Transverse colon (tissue), 4 donors: ENCODE measurements around the gene RAD51C. TPM values are rescaled to one million over a fixed set of nuclear protein-coding genes. Genes with fewer than 3 reads are reported as not detected.

Experiments
- DNase-seq: peaks from one replicate; pipeline ENCODE4 v3.0.0-alpha.2; 2019
- H3K27ac ChIP-seq, 4 donors: fragments of 200-600 bp; sonication (generic); 2 replicates each; pipeline ENCODE4 v1.5.1; 2016 to 2018; ENCODE audit warnings: inconsistent platforms in 4 of 4
- H3K27me3 ChIP-seq: fragments of 200-600 bp; sonication (generic); 2 replicates; pipeline ENCODE4 v1.5.1; 2017; ENCODE audit warnings: inconsistent platforms
- H3K36me3 ChIP-seq, 4 donors: fragments of 200-600 bp; sonication (generic); 2 replicates each; pipeline ENCODE4 v1.5.1; 2017 to 2019; ENCODE audit warnings: inconsistent platforms in 4 of 4
- H3K4me1 ChIP-seq, 4 donors: fragments of 200-600 bp; sonication (generic); 2 replicates each; pipeline ENCODE4 v1.5.1; 2017 to 2020; ENCODE audit warnings: inconsistent platforms in 4 of 4
- H3K4me3 ChIP-seq, 4 donors: fragments of 200-600 bp; sonication (generic); 1 replicate in 1 of 4; 2 replicates in 3 of 4; pipeline versions ENCODE4 v1.5.1 to v1.6.1; 2017 to 2019; ENCODE audit warnings: inconsistent platforms in 4 of 4
- H3K9me3 ChIP-seq, 2 donors: fragments of 200-600 bp; sonication (generic); 2 replicates each; pipeline ENCODE4 v1.5.1; 2017 to 2019; ENCODE audit warnings: inconsistent platforms in 2 of 2
- EP300 ChIP-seq: sonication (generic); formaldehyde crosslinking; IDR thresholded peaks from one replicate; pipeline ENCODE4 v1.6.1; 2017; ENCODE audit warnings: antibody characterized with exemption, low read depth
- POLR2A ChIP-seq: fragments of 450-650 bp; IDR thresholded peaks from one replicate; pipeline ENCODE4 v1.6.1; 2016; ENCODE audit warnings: antibody characterized with exemption, mild to moderate bottlenecking, moderate library complexity
- POLR2AphosphoS5 ChIP-seq, 3 donors: sonication (generic); formaldehyde crosslinking; IDR thresholded peaks; one replicate each; pipeline ENCODE4 v1.6.1; 2016; ENCODE audit warnings: antibody characterized with exemption in 3 of 3
- WGBS, 2 donors: methylation state at CpG; one replicate each; pipeline ENCODE4 v1.1.5; 2018; ENCODE audit warnings: low coverage in 1 of 2; 5-methylcytosine and 5-hydroxymethylcytosine counted together
- in situ Hi-C, 4 donors: fragments of 200-750 bp; cut with MboI; loops; one replicate each; pipeline versions ENCODE4 v1.15.0 to v1.15.1; 2017; ENCODE audit warnings: low sequenced_read_pairs in 3 of 4, low pct_ligation_motif_present in 1 of 4, low pct_unique_long_range_greater_than_20kb in 1 of 4
- intact Hi-C: fragments of 100-400 bp; cut with DNase I; formaldehyde crosslinking; loops from one replicate; pipeline ENCODE4 v1.15.1; 2023; ENCODE audit warnings: low total_unique reads
- small RNA-seq, 4 donors: library from RNA; depleted of rRNA; stranded (forward); fragments of <200 nt; gene quantifications; one replicate each; pipeline ENCODE3, GENCODE V24; 2016
- total RNA-seq, 4 donors: library from RNA; depleted of rRNA; stranded (reverse); fragments of >200 nt; gene quantifications; one replicate each; pipeline ENCODE4 v1.1.0, GENCODE V29; 2016
- TF ChIP-seq, protein P1 (sequence below), 5 experiments: fragments of 200-600 bp in 3 of 5; fragments of 450-650 bp in 2 of 5; sonication (generic) in 3 of 5; IDR thresholded peaks; 1 replicate in 2 of 5; 2 replicates in 3 of 5; pipeline ENCODE4 v1.5.1; 2016 to 2017; ENCODE audit warnings: antibody characterized with exemption in 5 of 5, inconsistent platforms in 3 of 5, mild to moderate bottlenecking in 2 of 5, moderate library complexity in 1 of 5

The RAD51C gene
- total RNA-seq, 4 donors from 2014 or later, result 4.9 to 37.0 (median 9.2) TPM

DNA sequence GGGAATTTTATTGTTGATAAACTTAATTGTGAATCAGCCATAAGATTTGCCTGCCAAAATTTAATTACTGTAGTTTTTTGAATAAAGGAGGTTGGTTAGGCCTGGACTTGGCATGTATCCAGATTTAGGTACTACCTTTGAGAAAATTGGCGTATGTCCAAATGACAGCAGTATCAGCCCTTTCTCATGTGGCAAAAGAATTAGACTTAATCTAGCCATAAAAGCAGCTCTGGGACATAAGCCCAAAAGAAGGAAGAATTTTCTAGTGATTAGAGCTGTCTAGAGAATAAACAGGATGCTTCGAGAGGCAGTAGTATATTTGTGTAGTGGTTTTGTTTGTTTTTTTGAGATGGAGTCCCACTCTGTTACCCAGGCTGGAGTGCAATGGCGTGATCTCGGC is 91.0 kb downstream of the RAD51C start:
- in situ Hi-C loops, result no loop called here
- DNase-seq, result no peak
- intact Hi-C loops, result no loop called here
- H3K4me1 ChIP-seq, result no peaks in the 10 kb centered on the region
- WGBS, 2 donors, result 50 to 69% methylated on average over 1 to 4 of the region's 4 CpGs
- peaks cover 7% of the 10 kb centered on the region for H3K27me3 ChIP-seq
- TF ChIP-seq POLR2A (no peak), POLR2AphosphoS5 (IDR thresholded peaks at IDR 0.05) (no peak)
- TF ChIP-seq, protein P1, sequence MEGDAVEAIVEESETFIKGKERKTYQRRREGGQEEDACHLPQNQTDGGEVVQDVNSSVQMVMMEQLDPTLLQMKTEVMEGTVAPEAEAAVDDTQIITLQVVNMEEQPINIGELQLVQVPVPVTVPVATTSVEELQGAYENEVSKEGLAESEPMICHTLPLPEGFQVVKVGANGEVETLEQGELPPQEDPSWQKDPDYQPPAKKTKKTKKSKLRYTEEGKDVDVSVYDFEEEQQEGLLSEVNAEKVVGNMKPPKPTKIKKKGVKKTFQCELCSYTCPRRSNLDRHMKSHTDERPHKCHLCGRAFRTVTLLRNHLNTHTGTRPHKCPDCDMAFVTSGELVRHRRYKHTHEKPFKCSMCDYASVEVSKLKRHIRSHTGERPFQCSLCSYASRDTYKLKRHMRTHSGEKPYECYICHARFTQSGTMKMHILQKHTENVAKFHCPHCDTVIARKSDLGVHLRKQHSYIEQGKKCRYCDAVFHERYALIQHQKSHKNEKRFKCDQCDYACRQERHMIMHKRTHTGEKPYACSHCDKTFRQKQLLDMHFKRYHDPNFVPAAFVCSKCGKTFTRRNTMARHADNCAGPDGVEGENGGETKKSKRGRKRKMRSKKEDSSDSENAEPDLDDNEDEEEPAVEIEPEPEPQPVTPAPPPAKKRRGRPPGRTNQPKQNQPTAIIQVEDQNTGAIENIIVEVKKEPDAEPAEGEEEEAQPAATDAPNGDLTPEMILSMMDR (IDR thresholded peaks at IDR 0.05), result no peak
- no peak overlapping the region for H3K27ac ChIP-seq
- no peaks in the 10 kb centered on the region for H3K36me3 ChIP-seq
- H3K4me3 ChIP-seq, result no peak overlapping the region
- no peaks in the 10 kb centered on the region for H3K9me3 ChIP-seq

DNA sequence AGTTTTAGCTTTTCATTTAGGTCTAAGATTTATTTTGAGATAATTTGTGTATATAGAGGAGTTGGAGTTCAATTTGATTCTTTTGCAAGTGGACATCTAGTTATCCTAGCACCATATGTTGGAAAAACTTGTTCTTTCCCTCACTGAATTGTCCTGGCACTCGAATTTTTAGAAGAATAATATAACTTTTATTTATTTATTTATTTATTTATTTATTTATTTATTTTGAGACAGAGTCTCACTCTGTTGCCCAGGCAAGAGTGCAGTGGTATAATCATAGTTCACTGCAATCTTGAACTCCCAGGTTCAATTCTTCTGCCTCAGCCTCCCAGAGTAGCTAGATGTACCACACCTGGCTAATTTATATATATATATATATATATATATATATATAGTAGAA is 92.7 kb downstream of the RAD51C start:
- Histone ChIP-seq H3K4me1 (no peaks in the 10 kb centered on the region), H3K27ac (no peak overlapping the region), H3K36me3 (no peaks in the 10 kb centered on the region), H3K9me3 (no peaks in the 10 kb centered on the region), H3K27me3 (peaks cover 7% of the 10 kb centered on the region), H3K4me3 (no peak overlapping the region)
- intact Hi-C loops, result no loop called here
- in situ Hi-C loops, result no loop called here
- WGBS, 2 donors, result 14 to 36% methylated on average over 1 of the region's 1 CpG
- no peak for DNase-seq
- TF ChIP-seq POLR2AphosphoS5 (IDR thresholded peaks at IDR 0.05) (no peak), EP300 (no peak), POLR2A (no peak)
- TF ChIP-seq, protein P1 (IDR thresholded peaks at IDR 0.05), result no peak

Small RNA genes within 50 kb of the gene (small RNA-seq; reads per million reads assigned to genes)
- gene AC011195.1 (0 reads per million in 4 donors), gene AC025521.1 (0 reads per million in 4 donors), gene RF00017 (0 reads per million in 4 donors), gene RNU1-108P (0 reads per million in 4 donors), gene RNU1-52P (0 to 0.28 (median 0) reads per million in 4 donors), gene RNU1-85P (0 reads per million in 4 donors)

Other genes with a start within 250 kb of the RAD51C start
- gene HSF5, start 204.2 kb upstream of the RAD51C start, total RNA-seq, result under 1 TPM in 1 of 4 donors, not detected in 3; 0.16 TPM
- gene MTMR4, start 178.0 kb upstream of the RAD51C start, total RNA-seq, result 10 to 100 TPM; 43.2 to 79.6 (median 53.1) TPM
- under 1 TPM in 1 of 4 donors, not detected in 3; 0.27 TPM for gene TEX14, start 557 bp upstream of the RAD51C start, total RNA-seq
- gene PPM1E, start 63.3 kb downstream of the RAD51C start, total RNA-seq, result under 1 TPM in 1 of 4 donors, not detected in 3; 0.14 TPM